Measurements from ENCODE around the gene DPM3.
"Not testable (repeated sequence)": the region's sequence is repeated elsewhere in the genome, so short reads cannot be mapped to it uniquely, and the experiment has no call there.

Gene DPM3

DNA sequence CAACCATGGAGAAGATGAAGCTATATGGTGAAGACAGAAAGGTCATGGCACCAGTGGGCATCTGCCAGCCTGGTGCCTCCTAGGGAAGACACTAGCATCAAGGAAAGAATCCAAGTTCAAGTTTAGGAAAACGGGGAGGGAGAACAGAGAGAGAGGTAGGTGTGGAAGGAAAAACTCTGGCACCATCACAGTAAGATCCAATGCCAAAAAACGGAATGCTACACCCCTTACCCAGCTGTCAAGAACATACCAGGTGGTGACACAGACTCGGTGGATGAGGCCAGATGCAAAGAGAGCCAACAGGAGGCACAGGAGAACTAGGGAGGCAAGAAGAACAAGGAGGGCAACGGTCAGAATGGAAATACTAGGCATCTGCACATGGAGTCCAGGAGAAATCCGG lies 29.2 kb upstream of the DPM3 start:
- Histone ChIP-seq H3K27ac (ENCODE audit: low read length) (no peak overlapping the region), H3K27me3 (replicated peaks; ENCODE audit: insufficient read depth, low read length) (peaks cover 9% of the 10 kb centered on the region), H3K4me3 (ENCODE audit: low read length) (no peak overlapping the region), H3K9me3 (replicated peaks; ENCODE audit: insufficient read depth, low read length) (no peaks in the 10 kb centered on the region), H3K4me2 (ENCODE audit: low read depth, low read length) (no peak overlapping the region), H3F3A (ENCODE audit: insufficient read depth, low read length) (0 out of 2 replicates have a peak, but pooled peaks cover 5% of the 10 kb centered on the region), H3K4me1 (ENCODE audit: low read length) (peaks cover 24% of the 10 kb centered on the region), H3K9me2 (replicated peaks; ENCODE audit: insufficient read depth, low read length) (no peaks in the 10 kb centered on the region), H3K79me2 (ENCODE audit: low read length) (peaks cover 18% of the 10 kb centered on the region), H4K20me1 (ENCODE audit: insufficient read depth, low read length) (no peaks in the 10 kb centered on the region), H3K9ac (ENCODE audit: low read length) (no peak overlapping the region), H3K36me3 (replicated peaks; ENCODE audit: insufficient read depth, low read length) (no peaks in the 10 kb centered on the region), H2AFZ (ENCODE audit: low read length) (no peak overlapping the region)
- no peak for DNase-seq
- TF ChIP-seq, protein P1, sequence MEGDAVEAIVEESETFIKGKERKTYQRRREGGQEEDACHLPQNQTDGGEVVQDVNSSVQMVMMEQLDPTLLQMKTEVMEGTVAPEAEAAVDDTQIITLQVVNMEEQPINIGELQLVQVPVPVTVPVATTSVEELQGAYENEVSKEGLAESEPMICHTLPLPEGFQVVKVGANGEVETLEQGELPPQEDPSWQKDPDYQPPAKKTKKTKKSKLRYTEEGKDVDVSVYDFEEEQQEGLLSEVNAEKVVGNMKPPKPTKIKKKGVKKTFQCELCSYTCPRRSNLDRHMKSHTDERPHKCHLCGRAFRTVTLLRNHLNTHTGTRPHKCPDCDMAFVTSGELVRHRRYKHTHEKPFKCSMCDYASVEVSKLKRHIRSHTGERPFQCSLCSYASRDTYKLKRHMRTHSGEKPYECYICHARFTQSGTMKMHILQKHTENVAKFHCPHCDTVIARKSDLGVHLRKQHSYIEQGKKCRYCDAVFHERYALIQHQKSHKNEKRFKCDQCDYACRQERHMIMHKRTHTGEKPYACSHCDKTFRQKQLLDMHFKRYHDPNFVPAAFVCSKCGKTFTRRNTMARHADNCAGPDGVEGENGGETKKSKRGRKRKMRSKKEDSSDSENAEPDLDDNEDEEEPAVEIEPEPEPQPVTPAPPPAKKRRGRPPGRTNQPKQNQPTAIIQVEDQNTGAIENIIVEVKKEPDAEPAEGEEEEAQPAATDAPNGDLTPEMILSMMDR (IDR thresholded peaks at IDR 0.05; ENCODE audit: low read length): no peak

- peaks cover 18% of the 10 kb centered on the region for H3K79me2 ChIP-seq (ENCODE audit: low read length)
- H3K4me3 ChIP-seq (ENCODE audit: low read length): no peak overlapping the region
- no peak overlapping the region for H3K27ac ChIP-seq (ENCODE audit: low read length)
- no peak for DNase-seq
- no peaks in the 10 kb centered on the region for H3K36me3 ChIP-seq (replicated peaks; ENCODE audit: insufficient read depth, low read length)
- no peak overlapping the region for H2AFZ ChIP-seq (ENCODE audit: low read length)
- H3K9me3 ChIP-seq (replicated peaks; ENCODE audit: insufficient read depth, low read length): no peaks in the 10 kb centered on the region
- H3F3A ChIP-seq (ENCODE audit: insufficient read depth, low read length): 0 out of 2 replicates have a peak, but pooled peaks cover 5% of the 10 kb centered on the region
- peaks cover under 1% of the 10 kb centered on the region; the same call in 1 of the 2 replicates for H3K27me3 ChIP-seq (replicated peaks; ENCODE audit: insufficient read depth, low read length)
- no peak overlapping the region for H3K4me2 ChIP-seq (ENCODE audit: low read depth, low read length)
- no peak overlapping the region for H3K9ac ChIP-seq (ENCODE audit: low read length)
- no peaks in the 10 kb centered on the region for H3K9me2 ChIP-seq (replicated peaks; ENCODE audit: insufficient read depth, low read length)
- H4K20me1 ChIP-seq (ENCODE audit: insufficient read depth, low read length): no peaks in the 10 kb centered on the region
- H3K4me1 ChIP-seq (ENCODE audit: low read length): peaks cover 14% of the 10 kb centered on the region
- TF ChIP-seq EZH2phosphoT487 (IDR thresholded peaks at IDR 0.05; ENCODE audit: low read length): no peak
- TF ChIP-seq, protein P1 (IDR thresholded peaks at IDR 0.05; ENCODE audit: low read length): no peak
- no peak for TF ChIP-seq EZH2 (optimal IDR thresholded peaks at IDR 0.05; ENCODE audit: low read depth, low read length)
These were observed 28.3 kb upstream of the DPM3 start for GRCh38 chr1:155168456-155169210.

- H2AFZ ChIP-seq (ENCODE audit: low read length); H3K9ac ChIP-seq (ENCODE audit: low read length); H3K4me2 ChIP-seq (ENCODE audit: low read depth, low read length): not testable (repeated sequence)
These were observed 27.7 kb upstream of the DPM3 start for GRCh38 chr1:155168105-155168445.

More at GRCh38 chr1:155168105-155168445, 27.7 kb upstream of the DPM3 start:
- not testable (repeated sequence) for H3K9me2 ChIP-seq (replicated peaks; ENCODE audit: insufficient read depth, low read length); H3F3A ChIP-seq (ENCODE audit: insufficient read depth, low read length); DNase-seq; H3K4me3 ChIP-seq (ENCODE audit: low read length); H3K36me3 ChIP-seq (replicated peaks; ENCODE audit: insufficient read depth, low read length); H3K27ac ChIP-seq (ENCODE audit: low read length); H3K9me3 ChIP-seq (replicated peaks; ENCODE audit: insufficient read depth, low read length); H4K20me1 ChIP-seq (ENCODE audit: insufficient read depth, low read length); H3K27me3 ChIP-seq (replicated peaks; ENCODE audit: insufficient read depth, low read length)
- peaks cover 11% of the 10 kb centered on the region for H3K4me1 ChIP-seq (ENCODE audit: low read length)
- peaks cover 18% of the 10 kb centered on the region for H3K79me2 ChIP-seq (ENCODE audit: low read length)
